GM19455 (cell line): Measurements from ENCODE around the gene BPIFB3.
"Not testable (repeated sequence)": the region's sequence is repeated elsewhere in the genome, so short reads cannot be mapped to it uniquely, and the experiment has no call there.

Experiments
- ATAC-seq: cut with Tn5 transposase; IDR thresholded peaks from one replicate; pipeline ENCODE4 v1.9.1; 2021; ENCODE audit not compliant: unreplicated experiment

The BPIFB3 gene

DNA sequence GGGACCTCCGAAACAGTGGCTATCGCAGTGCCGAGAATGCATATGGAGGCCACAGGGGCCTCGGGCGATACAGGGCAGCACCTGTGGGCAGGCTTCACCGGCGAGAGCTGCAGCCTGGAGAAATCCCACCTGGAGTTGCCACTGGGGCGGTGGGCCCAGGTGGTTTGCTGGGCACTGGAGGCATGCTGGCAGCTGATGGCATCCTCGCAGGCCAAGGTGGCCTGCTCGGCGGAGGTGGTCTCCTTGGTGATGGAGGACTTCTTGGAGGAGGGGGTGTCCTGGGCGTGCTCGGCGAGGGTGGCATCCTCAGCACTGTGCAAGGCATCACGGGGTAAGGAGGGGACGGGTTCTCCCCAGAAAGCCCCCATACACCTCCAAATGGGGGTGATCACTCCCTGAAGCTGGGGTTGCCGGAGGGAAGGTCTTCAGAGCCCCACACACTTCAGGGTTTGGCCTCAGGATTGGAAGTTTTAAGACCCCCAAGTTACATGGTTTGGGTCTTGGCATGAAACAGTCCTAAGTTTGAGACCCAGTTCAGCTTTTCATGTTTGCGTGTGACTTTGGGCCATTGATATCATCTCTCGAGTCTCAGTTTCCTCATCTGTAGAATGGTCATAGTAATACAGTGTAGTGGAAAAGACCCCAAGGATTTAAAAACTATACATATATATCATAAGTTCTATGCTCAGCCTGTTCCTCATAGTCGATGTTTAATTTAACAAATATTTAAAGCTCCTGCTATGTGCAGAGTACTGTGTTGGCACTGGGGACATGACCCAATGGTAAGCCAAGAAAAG, 30.0 kb downstream of the BPIFB3 start:
- no peak for ATAC-seq

- no peak for ATAC-seq
These were observed 31.0 kb downstream of the BPIFB3 start for GRCh38 chr20:33084722-33085121.

DNA sequence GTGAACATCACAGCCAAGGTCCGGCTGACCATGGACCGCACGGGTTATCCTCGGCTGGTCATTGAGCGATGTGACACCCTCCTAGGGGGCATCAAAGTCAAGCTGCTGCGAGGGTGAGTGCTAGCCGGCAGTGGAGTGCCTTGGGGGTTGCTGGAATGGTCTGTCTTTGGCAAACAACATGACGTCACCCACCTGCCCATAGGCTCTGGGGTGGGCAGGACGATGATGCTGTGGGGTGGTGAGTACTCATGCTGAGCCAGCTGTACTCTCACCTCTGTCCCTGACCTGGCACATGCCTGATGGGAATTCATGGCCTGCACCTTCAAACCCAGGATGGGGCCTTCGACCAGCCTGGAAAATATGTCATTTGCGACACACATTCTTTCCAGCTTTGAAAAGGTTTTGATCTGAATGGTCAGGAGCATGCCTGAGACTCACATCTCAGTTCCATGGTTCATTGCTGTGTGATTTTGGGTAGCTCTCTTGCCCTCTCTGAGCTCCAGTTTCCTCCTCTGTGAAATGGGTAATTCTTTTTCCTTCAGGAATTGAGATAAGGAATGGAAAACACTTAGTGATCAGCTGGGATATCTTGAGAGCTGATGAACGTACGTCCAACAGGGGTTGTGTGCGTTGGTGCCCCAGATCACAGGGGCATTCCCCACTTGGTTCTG, 32.5 kb downstream of the BPIFB3 start:
- ATAC-seq = no peak

GRCh38 chr20:33091147-33091546, 37.4 kb downstream of the BPIFB3 start:
- no peak for ATAC-seq

DNA sequence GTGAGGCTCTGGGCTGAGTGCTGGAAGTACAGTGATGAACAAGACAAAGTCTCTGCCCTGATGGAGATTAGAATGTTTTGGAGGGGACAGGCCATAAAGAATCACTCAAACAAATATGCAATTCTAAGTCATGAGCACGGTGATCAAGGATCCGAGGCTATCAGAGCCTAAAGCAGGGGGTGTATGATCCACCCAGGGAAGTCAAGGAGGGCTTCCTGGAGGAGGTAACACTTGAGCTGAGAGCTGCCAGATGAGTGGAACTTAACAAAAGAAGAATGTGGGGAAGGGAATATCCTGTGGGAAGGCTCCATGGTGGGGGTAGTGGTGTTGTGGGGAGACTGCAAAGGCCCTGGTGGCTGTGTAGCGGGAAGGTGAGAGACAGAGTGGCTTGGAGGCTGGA, 38.0 kb downstream of the BPIFB3 start:
- ATAC-seq = no peak

DNA sequence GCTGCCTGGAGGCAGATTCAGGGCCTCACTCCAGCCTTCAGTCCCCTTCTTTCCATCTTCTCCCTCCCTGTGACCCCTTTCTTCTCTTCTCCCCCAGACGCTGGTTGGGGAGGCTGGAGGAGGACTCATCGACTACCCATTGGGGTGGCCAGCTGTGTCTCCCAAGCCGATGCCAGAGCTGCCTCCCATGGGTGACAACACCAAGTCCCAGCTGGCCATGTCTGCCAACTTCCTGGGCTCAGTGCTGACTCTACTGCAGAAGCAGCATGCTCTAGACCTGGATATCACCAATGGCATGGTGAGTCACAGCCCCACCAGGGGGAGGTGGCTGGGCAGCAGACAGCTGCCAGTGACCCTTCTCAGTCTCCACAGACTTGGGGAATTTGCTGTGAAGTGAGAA, 38.7 kb downstream of the BPIFB3 start:
- no peak for ATAC-seq

- ATAC-seq = no peak
These were observed 39.4 kb downstream of the BPIFB3 start for GRCh38 chr20:33093074-33093473.

DNA sequence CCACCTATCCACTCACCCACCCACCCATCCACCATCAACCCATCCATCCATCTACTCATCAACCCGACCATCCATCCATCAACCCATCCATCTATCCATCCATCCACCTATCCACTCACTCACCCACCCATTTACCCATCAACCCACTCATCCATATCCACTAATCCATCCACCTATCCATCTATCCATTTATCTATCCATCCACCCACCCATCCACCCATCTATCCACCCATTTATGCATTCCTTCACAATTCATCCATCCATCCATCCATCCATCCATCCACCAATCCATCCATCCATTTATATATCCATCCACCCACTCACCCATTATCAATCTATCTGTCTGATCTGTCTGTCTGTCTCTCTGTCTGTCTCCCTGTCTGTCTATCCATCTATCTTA, 39.9 kb downstream of the BPIFB3 start:
- no peak for ATAC-seq

DNA sequence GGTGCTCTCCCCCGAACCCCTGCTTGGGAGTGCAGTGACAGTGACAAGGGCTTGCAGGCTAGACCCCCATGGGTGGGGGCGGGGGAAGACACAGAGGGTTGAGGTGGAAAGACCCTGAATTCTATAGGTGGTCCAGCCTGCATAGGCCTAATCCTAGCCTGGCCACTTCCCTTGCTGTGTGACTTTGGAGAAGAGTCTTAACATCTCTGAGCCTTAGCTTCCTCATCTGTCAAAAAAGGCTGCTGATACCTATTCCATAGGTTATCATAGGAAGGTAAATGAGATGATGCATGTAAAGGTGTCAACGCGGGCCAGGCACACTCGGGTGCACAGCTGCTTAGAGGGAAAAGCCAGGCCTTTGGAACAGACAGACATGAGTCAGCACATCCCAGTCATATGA, 41.5 kb downstream of the BPIFB3 start:
- no peak for ATAC-seq

- not testable (repeated sequence) for ATAC-seq
These were observed 42.3 kb downstream of the BPIFB3 start for GRCh38 chr20:33095902-33096584.

DNA sequence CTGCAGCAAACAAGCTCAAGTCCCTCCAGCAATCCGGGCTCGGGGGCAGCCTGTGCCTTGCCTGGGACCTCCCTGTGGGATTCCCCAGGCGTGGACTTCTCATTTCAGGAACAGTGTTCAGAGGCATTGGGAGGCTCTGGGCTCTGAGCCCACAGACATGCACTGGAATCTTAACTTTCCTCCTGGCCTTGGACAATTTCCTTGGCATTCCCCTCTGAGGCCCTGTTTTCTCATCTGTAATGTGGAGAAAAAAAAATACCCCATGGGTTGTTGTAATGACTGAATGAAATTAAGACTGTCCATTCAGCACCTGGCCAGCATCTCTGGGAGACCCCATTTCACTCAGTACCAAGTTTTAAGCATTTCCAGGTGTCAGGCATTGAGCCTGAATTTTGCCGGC, 43.3 kb downstream of the BPIFB3 start:
- ATAC-seq = no peak

DNA sequence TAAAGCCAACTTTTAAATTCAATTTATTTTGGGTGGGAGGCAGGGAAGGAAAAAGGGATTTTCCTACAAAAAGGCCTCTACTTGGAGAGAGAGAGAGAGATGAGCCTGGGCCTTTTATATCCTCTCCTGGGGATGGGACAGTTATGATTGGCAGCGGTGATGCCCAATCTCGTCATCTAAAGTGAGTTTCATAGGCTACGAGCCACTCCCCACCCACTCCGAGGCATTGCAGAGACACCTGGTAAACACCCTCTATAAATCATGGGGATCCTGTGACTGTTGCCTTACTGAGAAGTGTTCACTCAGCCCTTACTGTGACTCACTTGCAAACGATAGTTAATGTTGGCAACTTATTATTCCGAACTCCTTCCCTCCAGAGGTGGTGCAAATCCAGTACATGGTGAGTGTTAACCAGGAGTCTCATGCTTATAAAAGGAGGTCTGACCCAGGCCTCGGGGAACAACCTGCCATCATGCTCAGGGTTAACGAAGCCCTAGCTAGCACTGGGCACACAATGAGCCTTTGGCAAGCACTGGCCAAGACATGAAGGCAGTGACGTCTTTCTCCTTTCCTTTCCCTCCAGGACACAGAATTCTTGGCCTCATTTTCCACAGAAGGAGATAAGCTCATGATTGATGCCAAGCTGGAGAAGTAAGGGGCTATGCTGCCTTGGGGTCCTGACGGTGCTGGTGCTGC, 46.3 kb downstream of the BPIFB3 start:
- no peak for ATAC-seq

DNA sequence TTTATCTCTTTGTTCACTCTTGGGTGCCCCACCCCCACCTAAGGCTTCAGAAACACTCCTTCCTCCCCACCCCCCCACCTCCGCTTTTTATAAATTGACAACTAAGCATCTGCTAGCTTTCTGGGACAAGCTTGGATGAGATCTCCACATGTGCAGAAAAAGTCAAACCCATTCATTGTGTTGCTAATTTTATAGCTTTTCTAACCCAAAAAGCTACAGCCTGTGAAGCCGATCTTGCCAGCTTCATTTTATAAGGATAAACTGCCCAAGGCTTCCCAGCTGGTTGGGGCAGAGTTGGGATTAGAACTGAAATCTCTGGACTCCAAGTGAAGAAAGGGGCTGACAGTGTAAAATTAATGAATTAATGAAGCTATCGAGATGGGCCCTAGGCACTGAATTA, 49.9 kb downstream of the BPIFB3 start:
- ATAC-seq = no peak

- ATAC-seq = no peak
These were observed 50.6 kb downstream of the BPIFB3 start for GRCh38 chr20:33104336-33104735.

GRCh38 chr20:33105316-33105924, 51.7 kb downstream of the BPIFB3 start:
- no peak for ATAC-seq

DNA sequence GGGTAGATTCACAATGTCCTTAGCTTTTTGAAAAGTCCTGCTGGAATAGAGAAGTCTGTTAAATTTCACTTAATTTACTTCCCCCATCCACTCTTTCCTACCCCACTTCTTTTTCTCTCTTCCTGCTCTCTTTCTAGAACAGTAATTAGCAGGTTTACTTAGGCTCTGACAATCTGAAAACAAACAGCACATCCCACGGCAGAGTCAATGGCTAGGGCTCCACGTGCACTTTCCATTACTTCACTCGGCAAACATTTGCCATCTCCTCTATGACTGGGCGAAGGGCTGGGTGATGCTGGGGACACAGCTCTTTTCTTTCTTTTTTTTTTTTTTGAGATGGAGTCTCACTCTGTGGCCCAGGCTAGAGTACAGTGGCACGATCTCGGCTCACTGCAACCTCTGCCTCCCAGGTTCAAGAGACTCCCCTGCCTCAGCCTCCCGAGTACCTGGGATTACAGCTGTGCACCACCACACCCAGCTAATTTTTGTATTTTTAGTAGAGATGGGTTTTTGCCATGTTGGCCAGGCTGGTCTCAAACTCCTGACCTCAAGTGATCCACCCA, 52.4 kb downstream of the BPIFB3 start:
- ATAC-seq = not testable (repeated sequence)

DNA sequence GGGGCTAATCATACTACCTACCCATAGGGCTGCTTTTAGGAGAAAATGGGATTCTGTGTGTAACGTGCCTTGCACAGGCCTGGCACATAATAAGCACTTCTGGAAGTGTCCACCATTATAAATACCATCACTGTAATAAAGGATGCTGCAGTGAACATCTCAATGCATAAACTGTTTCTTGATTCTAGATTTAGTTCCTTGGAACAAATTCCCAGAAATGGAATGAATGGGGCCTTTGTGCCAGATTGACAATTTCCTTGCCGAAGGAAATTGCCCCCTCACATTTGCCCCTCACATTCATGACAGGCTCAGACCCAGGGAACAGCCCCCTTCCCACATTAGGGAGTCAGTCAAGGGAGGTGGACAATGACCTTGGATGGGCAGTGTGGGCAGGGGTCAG, 55.0 kb downstream of the BPIFB3 start:
- ATAC-seq = no peak

DNA sequence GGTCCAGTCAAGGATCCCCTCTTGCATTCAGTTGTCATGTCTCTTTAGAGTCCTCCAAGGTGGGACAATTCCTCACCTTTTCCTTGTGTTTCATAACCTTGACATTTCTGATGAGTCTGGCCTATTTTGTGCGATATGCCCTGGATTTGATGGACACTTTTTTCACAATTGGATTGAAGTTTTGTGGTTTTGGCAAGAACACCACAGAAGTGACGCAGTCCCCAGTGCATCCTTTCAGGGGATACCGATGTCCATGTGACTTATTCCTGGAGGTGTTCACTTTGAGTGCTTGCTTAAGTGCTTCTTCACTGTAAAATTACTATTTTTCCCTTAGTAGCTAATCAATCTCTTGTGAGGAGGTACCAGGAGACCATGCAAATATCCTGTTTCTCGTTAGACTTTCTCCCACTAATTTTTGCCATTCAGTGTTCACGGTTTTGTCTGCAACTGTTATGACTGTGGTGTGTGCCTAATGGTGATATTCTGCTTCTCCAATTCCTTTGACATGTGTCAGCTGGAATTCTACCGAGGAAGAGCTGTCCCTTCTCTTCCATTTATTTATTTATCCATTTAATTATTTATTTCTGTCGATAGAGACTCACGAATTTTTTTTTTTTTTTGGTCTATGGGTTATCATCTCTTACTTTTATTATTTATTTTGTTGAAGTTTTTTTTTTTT, 56.6 kb downstream of the BPIFB3 start:
- no peak for ATAC-seq

DNA sequence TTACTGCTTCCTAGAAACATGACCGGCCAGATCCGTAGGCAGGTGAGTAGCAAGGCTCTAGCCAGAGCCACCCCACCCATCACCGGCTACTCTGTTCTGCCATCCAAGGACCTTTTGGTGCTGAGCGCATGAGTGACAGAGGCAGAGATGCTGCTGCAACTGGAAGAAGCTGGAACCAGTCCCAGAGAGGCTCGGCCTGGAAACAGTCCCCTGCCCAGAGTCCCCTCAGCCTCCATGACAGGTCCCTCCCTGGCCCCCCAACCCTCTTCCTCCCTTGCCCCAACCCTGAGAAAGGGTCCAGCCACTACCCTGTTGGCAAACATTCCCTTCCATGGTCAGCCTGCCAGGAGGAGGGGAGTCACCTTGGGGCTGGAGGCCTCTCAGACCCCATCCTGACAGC, 57.6 kb downstream of the BPIFB3 start:
- no peak for ATAC-seq
